Stimulated activated CD4-positive, alpha-beta T cell treated with anti-CD3 and anti-CD28 coated beads, Interleukin-1b, Interleukin-23, amount 100 ng/mL, for 24 hours (primary cell): ENCODE measurements around the gene LRMDA.

Experiments
- DNase-seq, 4 experiments: peaks; one replicate each; pipeline ENCODE4 v3.0.0-alpha.2; 2020; ENCODE audit warnings: low read depth in 4 of 4, low spot score in 1 of 4

The LRMDA gene

DNA sequence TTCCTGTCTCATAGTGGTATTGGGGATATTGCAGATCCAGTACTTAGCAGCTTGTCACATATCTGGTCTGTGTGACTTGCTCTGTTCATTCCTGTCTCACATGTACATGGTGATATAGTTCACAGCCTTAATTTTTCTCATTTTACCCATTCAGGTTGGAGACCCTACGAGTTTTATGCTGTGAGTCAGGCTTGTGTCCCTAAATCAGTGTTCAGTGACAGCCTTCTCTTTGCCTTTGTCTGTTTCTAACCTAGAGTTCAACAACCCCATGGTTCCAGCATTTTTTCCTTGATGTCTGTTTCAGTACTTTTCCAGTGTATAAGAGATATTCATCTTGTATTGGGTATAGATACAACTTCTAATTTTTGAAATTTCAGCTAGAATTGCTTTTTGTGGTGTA, 1016.2 kb downstream of the LRMDA start:
- DNase-seq = no peak

DNA sequence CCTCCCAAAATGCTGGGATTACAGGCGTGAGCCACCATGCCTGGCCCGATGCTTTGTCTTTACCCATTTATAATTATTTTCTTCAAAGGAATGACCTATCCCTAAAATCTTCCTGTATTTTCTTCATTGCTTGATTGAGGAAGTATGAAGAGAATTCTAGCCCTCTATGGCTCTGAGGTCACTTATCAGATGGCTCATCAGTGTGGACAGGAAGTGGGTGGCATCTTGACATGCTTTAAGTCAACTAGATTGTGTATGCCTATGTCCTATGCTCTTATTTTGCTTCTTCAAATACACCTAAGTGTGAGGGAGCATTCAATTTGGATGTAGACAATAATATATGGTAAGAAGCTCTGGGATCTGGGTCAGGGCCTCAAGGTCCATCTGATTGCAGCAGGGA, 1020.5 kb downstream of the LRMDA start:
- DNase-seq = no peak

DNA sequence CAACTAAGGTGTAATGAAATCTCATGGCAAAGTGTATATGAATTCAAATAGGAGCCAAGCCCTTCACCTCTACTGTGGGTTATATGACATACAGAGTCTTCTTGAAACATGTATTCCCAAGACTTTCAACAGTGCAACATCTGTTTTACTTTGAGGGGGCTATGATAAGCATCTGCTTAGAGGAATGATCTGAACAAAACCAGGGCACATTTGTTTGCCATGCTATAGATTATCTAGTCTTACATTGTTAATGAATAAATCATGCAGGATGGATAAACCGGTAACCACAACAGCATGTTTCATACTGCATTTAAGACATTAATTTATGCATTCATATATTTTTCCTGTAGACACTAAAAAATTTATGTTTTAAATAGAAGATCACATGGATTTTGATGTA, 1021.9 kb downstream of the LRMDA start:
- DNase-seq = no peak

DNA sequence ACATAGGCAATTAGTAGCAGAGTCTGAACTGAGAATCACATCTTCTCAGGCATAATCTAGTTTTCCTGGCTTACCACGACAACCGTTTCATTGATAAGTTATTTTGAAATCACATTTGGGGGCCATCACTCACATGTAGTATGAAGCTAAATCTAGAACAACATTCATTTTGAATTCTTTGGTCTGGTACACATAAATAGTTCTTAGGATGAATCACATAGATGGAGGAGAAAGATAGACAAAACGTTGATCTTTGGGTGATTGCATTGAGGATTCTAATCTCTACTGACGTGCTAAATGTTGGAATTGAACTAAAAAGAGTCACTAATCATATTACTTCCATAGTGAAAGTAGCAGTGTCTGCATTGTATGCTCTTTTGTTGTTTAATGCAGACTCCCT, 1022.6 kb downstream of the LRMDA start:
- DNase-seq = no peak

DNA sequence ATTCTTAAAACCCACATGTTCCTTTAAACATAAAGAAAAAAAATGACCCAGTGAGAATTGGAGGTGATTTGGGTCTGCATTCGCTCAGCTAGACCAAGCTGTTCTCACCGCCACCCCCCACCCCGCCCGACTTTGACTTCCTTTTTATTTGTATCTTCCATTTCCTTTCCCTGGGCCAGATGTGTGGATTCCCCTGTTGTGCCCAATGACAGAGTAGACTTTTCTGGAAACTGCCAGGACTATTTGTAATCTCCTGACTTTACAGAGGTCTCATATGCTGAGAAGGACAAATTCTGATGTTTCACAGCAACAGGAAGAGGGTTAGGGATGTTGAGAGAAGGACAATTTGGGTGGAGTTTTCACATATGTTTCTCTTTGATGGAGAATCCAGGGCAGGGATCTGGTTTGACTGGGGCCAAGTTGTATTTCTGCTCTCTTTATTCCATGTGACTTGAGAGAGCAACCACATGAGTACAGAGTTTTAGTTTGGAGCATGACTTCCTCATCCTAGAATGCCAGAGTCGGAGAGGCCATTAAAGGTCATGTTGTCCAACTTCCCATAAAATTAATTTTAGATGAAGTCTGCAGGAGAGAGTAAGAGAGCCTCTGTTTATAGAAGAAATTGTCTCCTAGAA, 1023.2 kb downstream of the LRMDA start:
- DNase-seq = no peak

DNA sequence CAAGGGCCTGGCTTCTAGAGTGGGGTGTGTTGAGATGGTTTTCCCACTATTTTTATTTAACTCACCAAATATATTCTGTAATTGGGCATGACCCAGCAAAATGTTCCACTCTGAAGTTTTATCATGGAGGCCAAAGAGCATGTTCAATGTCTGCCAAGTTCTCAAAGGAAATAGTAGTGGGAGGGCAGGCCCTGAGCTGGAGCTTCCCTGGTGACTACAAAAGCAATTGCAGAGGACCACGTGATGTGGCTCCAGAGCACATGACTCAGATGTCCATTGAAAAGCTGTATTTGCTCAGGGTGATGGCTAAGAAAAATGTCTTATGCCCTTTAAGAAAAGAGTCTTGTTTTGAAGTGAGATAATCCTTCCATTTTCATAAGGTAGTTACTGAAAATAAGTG, 1024.8 kb downstream of the LRMDA start:
- no peak for DNase-seq

DNA sequence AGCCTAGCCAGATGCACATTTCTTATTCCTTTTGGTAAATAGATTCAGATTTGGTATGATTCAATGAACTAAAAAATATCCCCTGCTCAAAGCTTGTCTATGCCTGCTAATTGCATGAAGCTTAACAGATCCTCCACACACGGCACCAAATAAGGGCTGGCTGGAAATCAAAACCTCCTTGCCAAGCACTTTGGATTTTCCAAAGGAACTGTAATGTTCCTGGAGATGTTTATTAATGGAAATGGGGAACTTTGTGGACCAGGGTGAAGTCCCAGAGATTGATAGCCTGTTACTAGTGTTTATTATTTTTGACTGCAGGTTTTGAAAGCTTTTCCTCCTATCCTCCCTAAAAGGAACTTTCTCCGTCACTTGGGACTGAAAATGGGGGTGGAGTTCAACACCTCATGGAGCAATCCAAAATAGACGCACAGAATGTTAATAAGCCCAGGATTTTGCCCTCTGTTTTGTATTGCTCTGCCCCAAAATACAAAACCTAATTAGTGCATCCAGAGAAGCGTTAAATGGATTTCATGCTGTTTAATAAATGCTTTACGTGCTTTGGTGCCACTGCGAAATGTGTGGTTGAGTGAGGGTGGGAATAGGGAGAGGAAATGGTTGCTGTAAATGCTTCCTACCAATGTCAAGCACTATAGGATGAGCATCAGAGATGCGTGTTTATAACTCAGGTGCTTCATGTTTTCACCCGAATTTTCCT, 1027.7 kb downstream of the LRMDA start:
- DNase-seq = no peak

DNA sequence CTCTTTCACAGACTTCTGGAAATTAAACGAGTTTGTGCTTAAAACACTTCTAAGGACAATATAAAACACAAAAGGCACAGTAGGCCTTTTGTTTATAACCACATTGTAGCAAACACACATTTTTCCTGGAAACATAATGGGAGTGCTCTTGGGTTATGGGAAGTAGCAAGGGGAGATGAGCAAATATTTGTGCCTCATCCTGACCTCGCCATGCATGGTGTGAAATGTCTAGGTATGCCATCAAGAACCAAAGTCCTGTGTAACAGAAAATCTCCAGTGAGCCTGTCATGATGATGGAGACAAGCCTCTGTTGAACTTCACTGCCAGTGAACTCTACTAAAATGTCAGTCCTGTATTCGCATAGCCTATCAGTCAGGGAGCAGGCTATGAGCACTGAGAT, 1029.6 kb downstream of the LRMDA start:
- DNase-seq = no peak

DNA sequence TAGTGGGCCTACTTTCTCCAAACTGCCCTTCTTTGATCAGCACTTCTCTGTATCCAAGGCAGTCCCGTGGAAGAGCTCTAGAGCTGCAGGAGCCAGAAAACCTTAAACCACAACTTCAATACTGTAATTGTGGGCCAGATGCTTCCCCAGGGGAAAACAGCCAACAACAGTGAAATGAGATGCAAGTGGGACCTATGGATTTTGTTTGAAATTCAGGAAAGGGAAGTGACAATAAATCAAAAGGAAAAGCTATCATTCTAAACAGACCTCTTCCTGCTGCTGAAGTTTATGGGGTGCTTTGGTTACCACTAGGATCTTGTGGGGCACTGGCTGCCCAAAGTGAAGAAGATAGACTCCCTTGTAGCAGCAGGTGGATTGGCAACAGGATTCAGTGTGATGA, 1031.7 kb downstream of the LRMDA start:
- no peak for DNase-seq

DNA sequence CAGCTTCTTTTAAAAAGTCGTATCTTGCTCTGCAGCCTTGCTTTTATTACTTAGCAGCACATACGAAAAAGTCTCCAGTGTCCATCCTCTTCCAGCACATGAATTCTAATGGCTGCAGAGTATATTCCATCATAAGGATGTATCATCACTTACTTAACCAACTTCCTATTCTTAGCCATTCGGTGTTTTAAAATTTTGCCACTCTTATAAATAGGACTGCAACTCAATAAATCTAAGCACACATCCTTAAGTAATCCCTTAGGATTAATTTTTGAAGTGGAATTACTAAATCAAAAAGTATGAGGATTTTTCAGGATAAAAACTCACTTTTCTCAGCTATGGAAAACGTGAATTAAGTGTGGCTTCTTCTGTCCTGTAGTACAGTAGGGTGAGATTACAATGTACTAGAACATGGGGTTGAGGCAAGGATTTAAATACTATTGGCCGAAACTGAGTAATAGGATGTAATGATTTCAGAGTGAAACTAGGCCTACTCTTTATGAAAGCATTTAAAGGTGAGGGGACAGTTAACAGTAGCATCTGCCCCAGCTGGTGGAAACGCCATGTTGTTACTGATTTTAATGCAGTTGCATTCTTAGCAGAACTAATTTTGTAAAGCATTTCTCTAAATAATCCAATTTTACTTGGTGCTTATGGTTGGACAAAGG, 1035.5 kb downstream of the LRMDA start:
- DNase-seq = no peak

DNA sequence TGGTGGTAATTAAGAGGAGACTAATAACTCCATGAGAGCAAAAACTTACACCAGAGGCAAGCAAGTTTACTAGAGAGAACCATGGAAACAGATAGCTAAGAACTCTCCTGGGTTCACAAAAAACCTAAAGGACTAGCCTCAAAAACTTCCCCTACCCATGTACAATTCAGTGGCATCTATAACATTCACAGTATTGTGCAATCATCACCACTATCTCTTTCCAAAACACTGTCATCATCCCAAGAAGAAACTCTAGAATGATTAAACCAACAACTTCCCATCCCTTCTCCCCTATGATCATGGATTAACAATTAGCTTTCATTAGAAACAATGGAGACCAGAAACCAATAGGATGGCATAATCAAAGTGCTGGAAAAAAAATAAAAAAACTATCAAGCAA, 1038.3 kb downstream of the LRMDA start:
- DNase-seq = no peak

DNA sequence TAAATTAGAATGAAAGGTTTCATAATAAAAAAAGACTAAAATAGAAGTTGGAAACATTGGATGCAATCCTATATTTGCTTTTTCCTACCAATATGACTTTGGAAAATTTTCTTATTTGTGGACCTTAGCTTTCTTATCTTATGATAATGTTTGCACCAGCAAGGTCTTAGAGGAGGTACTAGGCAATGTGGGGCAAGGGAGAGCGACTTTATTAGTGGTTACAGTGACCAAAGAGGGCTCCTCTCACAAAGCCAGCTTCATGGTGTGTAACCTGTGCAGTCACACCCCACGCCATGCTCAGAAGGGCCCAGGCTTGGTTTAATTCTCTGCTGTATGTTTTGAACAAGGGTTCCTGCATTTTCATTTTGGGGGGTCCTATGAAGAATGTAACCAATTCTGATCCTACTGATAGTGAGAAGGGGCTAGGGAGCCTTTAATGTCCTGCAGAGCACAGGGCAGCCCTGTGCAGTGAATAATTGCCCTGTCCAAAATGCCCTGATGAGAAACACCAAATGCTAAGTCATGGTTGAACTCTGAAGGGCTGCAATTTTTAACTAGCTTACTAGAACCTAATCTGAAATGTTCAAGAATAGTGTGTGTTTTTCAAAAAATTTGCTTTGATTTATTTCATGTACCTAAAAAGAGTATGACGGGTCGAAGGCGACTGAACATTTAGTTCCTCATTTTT, 1047.8 kb downstream of the LRMDA start:
- no peak for DNase-seq

DNA sequence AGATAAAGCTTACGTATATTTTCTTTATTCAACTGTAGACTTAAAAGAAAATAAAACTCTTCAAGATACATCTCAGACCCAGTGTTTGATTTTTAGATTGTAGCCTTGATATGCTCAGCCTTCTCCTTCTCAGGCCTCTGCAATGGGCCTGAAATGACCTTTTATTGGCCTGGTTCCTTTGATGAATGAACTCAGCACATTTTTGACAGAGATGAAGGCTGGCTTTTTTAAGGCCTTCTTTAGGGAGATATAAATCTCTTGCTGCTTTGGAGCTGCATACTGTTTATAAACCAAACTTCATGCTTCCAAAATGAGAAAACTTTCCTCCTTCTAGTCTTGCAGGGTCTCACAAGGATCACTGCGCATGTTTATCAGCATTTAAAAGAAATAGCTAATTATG, 1049.8 kb downstream of the LRMDA start:
- DNase-seq = no peak

DNA sequence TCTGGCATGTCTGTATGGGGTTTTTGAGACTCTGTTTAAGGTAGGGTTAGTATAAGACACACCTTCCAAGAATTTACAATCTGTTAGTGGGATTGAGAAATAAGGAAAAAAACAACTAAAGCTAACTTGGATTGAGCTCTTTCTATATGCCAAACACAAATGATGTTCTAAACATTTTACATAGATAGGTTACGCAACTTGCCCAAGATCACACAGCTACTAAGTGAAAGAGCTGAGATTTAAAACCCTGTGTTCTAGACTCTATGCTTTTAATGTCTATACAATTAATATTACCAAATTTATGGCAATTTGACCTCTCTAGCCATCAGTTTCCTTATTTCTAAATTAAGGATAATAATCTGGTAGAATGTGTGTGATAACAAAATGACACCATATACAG, 1056.2 kb downstream of the LRMDA start:
- DNase-seq = no peak

DNA sequence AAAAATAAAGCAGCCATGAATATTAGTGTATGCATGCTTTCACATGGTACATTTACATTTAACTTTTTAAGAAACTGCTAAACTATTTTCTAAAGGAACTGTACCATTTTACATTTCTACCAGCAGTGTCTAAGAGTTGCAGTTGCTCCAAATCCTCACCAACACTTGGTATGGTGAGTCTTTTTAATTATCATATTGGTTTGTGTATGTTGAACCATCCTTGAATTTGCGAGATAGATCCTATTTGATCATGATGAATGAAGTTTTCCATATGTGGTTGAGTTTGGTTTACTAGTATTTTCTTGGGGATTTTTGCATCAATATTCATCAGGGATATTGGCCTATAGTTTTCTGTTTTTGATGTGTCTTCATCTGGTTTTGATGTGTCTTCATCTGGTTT, 1057.2 kb downstream of the LRMDA start:
- no peak for DNase-seq

DNA sequence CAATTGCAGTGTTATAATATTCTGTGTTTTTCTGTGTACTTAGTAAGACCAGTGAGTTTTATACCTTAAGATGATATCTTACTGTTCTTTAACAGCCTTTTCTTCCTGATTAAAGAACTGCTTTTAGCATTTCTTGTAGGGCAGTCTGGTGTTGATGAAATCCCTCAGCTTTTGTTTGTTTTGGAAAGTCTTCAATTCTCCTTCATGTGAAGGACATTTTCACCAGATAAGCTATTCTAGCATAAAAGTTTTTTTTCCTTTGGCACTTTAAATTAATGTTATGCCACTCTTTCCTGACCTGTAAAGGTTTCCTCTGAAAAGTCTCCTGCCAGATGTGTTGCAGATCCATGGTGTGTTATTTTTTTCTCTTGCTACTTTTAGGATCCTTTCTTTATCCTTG, 1059.8 kb downstream of the LRMDA start:
- DNase-seq = no peak

DNA sequence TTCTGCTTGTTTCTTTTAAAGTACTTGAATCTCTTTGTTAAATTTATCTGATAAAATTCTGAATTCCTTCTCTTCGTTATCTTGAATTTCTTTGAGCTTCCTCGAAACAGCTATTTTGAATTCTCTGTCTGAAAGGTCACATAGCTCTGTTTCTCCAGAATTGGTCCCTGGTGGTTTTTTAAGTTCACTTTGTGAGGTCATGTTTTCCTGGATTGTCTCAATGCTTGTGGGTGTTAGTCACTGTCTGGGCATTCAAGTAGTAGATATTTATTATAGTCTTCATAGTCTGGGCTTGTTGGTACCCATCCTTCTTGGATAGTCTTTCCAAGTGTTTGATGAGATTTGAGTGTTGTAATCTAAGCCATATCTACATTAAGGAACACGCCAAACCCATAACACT, 1060.6 kb downstream of the LRMDA start:
- no peak for DNase-seq

DNA sequence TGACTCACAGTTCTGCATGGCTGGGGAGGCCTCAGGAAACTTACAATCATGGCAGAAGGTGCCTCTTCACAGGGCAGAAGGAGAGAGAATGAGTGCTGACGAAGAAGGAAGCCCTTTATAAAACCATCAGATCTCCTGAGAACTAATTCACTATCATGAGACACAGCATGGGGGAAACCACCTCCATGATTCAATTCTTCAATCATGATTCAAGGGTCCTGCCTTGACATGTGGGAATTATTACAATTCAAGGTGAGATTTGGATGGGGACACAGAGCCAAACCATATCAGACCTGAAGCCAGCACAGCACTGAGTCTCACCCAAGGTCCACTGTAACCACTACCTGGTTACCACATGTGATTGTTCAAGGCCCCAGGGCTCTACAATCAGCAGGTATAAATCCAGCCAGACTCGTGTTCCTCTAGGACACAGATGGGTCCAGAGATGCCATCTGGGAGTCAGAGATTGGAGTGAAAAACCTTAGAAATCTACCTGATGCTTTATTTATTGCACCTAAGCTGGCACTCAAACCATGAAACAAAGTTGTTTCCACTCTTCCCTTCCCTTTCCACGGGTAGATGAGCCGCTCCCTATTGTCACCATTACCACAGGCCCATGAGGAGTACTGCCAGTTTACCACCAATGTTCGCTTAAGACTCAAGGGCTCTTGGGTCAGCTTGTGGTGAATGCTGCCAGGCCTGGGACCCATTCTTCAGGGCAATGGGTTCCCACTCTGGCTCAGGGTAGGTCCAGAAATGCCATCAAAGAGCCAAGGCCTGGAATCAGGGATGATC, 1061.5 kb downstream of the LRMDA start:
- DNase-seq = no peak

DNA sequence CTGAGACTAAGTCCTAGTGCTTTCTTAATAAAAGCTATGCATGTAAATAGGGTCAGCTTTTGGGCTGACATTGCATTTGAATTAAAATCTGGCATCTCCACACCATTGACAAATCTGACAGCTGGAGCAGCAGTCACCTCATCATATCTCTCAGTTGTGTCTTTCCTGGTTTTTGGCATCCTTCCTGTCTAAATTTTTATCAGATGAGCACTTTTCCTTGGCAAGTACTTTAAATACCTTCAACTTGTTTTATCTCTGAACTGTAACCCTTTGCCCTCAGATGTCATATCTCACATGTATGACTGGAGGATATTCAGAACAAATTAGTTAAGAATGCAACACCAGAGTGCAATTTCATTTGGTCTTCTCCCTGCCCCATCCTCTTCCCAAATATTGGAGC, 1066.2 kb downstream of the LRMDA start:
- DNase-seq = no peak

DNA sequence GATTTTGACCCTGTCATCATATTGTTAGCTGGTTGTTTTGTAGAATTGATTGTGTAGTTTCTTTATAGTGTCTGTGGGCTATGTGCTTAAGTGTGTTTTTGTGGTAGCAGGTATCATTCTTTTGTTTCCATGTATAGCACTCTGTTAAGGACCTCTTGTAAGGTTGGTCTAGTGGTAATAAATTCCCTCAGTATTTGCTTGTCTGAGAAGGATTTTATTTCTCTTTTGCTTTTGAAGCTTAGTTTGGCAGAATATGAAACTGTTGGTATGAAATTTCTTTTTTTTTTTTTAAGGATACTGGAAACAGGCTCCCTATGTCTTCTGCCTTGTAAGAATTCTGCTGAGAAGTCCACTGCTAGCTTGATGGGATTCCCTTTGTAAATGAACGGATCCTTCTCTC, 1073.4 kb downstream of the LRMDA start:
- DNase-seq = no peak

DNA sequence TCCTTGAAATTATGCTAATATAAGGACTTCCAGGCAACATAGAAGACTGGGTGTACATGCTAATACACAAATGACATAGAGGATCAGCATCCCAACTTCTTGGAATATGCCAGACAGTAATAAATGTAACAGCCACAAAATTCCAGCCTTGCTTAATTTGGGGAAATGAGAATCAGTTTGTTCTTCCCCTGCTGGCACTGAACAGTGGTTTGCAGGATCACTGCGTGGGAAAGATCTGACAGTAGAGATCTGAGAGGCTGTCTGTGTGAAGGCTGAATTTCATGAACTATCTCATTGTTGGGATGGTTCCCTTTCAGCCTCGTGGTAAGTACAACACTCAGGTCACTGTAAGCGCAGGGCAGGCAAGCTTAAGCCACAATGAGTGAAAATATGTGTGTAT, 1078.0 kb downstream of the LRMDA start:
- no peak for DNase-seq
